WTC11 (cell line): ENCODE results near the gene AGBL1.

Experiments
- ESRRA ChIP-seq: sonication (generic); formaldehyde crosslinking; IDR thresholded peaks from 2 replicates; pipeline ENCODE4 v1.8.1; 2022; ENCODE audit warnings: mild to moderate bottlenecking, missing genetic modification reagents, borderline replicate concordance
- JUN ChIP-seq: sonication (generic); formaldehyde crosslinking; IDR thresholded peaks from 2 replicates; pipeline ENCODE4 v1.8.0; 2023; ENCODE audit warnings: mild to moderate bottlenecking, missing genetic modification reagents
- RELA ChIP-seq: sonication (generic); formaldehyde crosslinking; IDR thresholded peaks from 2 replicates; pipeline ENCODE4 v1.8.1; 2022; ENCODE audit warnings: missing genetic modification reagents, mild to moderate bottlenecking, borderline replicate concordance
- SMAD3 ChIP-seq: sonication (generic); formaldehyde crosslinking; IDR thresholded peaks from 2 replicates; pipeline ENCODE4 v1.8.0; 2022; ENCODE audit warnings: missing genetic modification reagents, mild to moderate bottlenecking, borderline replicate concordance
- TCF7 ChIP-seq: sonication (generic); formaldehyde crosslinking; IDR thresholded peaks from 2 replicates; pipeline ENCODE4 v1.8.0; 2022; ENCODE audit warnings: mild to moderate bottlenecking, low read depth, missing genetic modification reagents, moderate library complexity
- ZNF416 ChIP-seq: fragments of 250-450 bp; sonication (Bioruptor Pico); IDR thresholded peaks from 2 replicates; pipeline ENCODE4 v1.9.0; 2021; ENCODE audit warnings: mild to moderate bottlenecking, inconsistent platforms
- TF ChIP-seq, protein P1 (sequence below): fragments of 200-600 bp; IDR thresholded peaks from 2 replicates; pipeline ENCODE4 v1.8.0; 2022; ENCODE audit warnings: antibody characterized with exemption
- TF ChIP-seq, protein P2 (sequence below): sonication (generic); formaldehyde crosslinking; IDR thresholded peaks from 2 replicates; pipeline ENCODE4 v1.8.1; 2022; ENCODE audit warnings: low read depth, missing genetic modification reagents, borderline replicate concordance
- TF ChIP-seq, protein P3 (sequence below): sonication (generic); formaldehyde crosslinking; IDR thresholded peaks from 2 replicates; pipeline ENCODE4 v1.8.1; 2023; ENCODE audit warnings: mild to moderate bottlenecking, moderate library complexity, missing genetic modification reagents
- TF ChIP-seq, protein P4 (sequence below): sonication (generic); formaldehyde crosslinking; IDR thresholded peaks from 2 replicates; pipeline ENCODE4 v1.8.1; 2023; ENCODE audit warnings: mild to moderate bottlenecking, missing genetic modification reagents, moderate library complexity
- TF ChIP-seq, protein P5 (sequence below): sonication (generic); formaldehyde crosslinking; IDR thresholded peaks from 2 replicates; pipeline ENCODE4 v1.8.1; 2023; ENCODE audit warnings: mild to moderate bottlenecking, missing genetic modification reagents
- TF ChIP-seq, protein P6 (sequence below): sonication (generic); formaldehyde crosslinking; IDR thresholded peaks from 2 replicates; pipeline ENCODE4 v1.8.0; 2022; ENCODE audit warnings: mild to moderate bottlenecking, missing genetic modification reagents

DNA sequence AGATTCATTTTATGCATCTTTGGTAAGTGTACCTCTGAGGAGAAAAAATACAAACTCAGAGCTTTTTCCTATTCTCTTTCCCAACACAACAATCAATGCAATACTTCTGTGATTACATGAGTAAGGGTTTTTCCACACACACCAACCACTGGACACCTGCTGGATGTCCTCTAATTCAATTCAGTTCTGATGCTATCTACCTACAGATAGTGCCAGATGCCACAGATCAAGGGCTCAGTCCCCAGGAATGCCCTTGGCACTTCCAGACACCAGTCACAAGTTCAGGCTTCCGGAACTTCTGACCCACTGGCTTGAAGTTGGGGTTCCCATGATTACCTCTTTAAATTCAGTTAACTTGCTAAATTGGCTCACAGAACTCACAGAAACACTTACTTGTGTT lies 511.5 kb downstream of the AGBL1 start:
- TF ChIP-seq TCF7 (CRISPR knock-in tag) (no peak), ESRRA (CRISPR knock-in tag) (no peak), RELA (CRISPR knock-in tag) (no peak), JUN (CRISPR knock-in tag) (no peak), SMAD3 (CRISPR knock-in tag) (no peak), ZNF416 (CRISPR knock-in tag) (no peak)
- TF ChIP-seq, protein P1, sequence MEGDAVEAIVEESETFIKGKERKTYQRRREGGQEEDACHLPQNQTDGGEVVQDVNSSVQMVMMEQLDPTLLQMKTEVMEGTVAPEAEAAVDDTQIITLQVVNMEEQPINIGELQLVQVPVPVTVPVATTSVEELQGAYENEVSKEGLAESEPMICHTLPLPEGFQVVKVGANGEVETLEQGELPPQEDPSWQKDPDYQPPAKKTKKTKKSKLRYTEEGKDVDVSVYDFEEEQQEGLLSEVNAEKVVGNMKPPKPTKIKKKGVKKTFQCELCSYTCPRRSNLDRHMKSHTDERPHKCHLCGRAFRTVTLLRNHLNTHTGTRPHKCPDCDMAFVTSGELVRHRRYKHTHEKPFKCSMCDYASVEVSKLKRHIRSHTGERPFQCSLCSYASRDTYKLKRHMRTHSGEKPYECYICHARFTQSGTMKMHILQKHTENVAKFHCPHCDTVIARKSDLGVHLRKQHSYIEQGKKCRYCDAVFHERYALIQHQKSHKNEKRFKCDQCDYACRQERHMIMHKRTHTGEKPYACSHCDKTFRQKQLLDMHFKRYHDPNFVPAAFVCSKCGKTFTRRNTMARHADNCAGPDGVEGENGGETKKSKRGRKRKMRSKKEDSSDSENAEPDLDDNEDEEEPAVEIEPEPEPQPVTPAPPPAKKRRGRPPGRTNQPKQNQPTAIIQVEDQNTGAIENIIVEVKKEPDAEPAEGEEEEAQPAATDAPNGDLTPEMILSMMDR = no peak
- TF ChIP-seq, protein P2, sequence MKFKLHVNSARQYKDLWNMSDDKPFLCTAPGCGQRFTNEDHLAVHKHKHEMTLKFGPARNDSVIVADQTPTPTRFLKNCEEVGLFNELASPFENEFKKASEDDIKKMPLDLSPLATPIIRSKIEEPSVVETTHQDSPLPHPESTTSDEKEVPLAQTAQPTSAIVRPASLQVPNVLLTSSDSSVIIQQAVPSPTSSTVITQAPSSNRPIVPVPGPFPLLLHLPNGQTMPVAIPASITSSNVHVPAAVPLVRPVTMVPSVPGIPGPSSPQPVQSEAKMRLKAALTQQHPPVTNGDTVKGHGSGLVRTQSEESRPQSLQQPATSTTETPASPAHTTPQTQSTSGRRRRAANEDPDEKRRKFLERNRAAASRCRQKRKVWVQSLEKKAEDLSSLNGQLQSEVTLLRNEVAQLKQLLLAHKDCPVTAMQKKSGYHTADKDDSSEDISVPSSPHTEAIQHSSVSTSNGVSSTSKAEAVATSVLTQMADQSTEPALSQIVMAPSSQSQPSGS (CRISPR knock-in tag) = no peak
- TF ChIP-seq, protein P3, sequence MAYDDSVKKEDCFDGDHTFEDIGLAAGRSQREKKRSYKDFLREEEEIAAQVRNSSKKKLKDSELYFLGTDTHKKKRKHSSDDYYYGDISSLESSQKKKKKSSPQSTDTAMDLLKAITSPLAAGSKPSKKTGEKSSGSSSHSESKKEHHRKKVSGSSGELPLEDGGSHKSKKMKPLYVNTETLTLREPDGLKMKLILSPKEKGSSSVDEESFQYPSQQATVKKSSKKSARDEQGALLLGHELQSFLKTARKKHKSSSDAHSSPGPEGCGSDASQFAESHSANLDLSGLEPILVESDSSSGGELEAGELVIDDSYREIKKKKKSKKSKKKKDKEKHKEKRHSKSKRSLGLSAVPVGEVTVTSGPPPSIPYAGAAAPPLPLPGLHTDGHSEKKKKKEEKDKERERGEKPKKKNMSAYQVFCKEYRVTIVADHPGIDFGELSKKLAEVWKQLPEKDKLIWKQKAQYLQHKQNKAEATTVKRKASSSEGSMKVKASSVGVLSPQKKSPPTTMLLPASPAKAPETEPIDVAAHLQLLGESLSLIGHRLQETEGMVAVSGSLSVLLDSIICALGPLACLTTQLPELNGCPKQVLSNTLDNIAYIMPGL (CRISPR knock-in tag) = no peak
- TF ChIP-seq, protein P4, sequence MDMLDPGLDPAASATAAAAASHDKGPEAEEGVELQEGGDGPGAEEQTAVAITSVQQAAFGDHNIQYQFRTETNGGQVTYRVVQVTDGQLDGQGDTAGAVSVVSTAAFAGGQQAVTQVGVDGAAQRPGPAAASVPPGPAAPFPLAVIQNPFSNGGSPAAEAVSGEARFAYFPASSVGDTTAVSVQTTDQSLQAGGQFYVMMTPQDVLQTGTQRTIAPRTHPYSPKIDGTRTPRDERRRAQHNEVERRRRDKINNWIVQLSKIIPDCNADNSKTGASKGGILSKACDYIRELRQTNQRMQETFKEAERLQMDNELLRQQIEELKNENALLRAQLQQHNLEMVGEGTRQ = no peak
- TF ChIP-seq, protein P5, sequence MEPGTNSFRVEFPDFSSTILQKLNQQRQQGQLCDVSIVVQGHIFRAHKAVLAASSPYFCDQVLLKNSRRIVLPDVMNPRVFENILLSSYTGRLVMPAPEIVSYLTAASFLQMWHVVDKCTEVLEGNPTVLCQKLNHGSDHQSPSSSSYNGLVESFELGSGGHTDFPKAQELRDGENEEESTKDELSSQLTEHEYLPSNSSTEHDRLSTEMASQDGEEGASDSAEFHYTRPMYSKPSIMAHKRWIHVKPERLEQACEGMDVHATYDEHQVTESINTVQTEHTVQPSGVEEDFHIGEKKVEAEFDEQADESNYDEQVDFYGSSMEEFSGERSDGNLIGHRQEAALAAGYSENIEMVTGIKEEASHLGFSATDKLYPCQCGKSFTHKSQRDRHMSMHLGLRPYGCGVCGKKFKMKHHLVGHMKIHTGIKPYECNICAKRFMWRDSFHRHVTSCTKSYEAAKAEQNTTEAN = no peak
- TF ChIP-seq, protein P6, sequence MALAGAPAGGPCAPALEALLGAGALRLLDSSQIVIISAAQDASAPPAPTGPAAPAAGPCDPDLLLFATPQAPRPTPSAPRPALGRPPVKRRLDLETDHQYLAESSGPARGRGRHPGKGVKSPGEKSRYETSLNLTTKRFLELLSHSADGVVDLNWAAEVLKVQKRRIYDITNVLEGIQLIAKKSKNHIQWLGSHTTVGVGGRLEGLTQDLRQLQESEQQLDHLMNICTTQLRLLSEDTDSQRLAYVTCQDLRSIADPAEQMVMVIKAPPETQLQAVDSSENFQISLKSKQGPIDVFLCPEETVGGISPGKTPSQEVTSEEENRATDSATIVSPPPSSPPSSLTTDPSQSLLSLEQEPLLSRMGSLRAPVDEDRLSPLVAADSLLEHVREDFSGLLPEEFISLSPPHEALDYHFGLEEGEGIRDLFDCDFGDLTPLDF = no peak
